NCI-H748 (cell line): Measurements from ENCODE around the gene LRRC3C.
A peak's percentile ranks its signal among the peaks of the same experiment; 100 is the strongest.
"Not testable (repeated sequence)": the region's sequence is repeated elsewhere in the genome, so short reads cannot be mapped to it uniquely, and the experiment has no call there.

ENCODE experiments used
- DNase-seq: peaks from one replicate; lab custom pipeline; 2025; ENCODE audit not compliant: unreplicated experiment; lab: John Stamatoyannopoulos, UW

LRRC3C gene, protein sequence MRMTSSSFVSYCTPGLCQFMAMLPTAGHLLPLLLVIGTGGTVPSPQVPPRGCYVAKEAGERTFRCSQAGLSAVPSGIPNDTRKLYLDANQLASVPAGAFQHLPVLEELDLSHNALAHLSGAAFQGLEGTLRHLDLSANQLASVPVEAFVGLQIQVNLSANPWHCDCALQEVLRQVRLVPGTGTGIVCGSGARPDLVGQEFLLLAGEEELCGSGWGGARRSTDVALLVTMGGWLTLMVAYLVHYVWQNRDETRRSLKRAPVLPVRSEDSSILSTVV

DNA sequence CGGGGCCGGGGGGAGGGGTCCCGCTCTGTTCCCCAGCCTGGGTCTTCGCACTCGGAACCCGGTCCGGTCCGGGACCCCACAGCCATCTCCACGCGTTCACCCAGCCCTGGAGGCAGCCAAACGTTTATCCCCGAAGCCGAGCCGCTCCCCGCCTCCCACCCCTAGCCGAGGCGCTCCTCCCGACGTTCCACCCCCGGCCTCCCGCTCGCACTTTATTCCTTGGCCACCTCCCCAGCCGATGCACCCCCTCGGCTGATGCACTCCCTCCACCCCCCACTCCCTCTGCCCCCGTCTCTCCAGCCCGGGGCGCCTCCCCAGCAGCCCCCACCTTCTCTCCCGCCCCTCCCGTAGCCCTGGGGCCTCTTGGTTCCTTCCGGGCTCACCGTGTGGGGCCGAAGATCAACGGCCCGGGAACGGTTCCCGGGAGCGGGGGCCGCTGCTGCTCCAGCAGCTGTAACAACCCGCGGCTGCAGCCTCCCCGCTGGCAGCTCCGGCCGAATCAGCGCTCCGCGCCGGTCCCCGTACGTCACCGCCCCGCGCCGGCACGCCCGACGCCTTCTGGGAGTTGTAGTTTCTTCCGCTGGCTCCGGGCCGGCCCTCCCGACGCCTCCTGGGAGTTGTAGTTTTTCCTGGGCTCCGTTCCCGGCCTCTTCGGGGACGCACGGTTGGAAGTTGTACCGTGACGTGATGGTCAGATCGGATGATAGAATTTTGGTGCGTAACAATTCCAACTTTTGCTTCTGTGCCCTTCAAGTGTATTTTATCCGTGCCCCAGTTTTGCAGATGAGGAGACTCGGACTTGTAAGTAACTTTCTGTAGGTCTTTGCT, at the start of gene LRRC3C, which contains the start of gene ORMDL3:
Gene LRRC3C (plus strand): TSS at position 632 of the 828 bp plus-strand sequence. CDS start 13,792 bp downstream, outside the sequence.
Gene ORMDL3 (minus strand): TSS at position 501 of the 828 bp plus-strand sequence. CDS start 3,398 bp downstream, outside the sequence.
- peak; percentile 91 for DNase-seq

DNA sequence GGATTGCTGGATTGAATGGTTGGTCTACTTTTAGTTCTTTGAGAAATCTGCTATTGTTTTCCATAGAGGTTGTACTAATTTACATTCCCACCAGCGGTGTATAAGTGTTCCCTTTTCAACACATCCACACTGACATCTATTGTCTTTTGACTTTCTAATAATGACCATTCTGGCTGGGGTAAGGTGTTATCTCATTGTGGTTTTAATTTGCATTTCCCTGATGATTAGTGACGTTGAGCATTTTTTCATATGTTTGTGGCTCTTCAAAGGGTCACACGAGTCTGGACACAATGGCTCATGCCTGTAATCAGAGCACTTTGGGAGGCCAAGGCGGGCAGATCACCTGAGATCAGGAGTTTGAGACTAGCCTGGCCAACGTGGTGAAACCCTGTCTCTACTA, 41.4 kb upstream of the LRRC3C start:
- not testable (repeated sequence) for DNase-seq

DNA sequence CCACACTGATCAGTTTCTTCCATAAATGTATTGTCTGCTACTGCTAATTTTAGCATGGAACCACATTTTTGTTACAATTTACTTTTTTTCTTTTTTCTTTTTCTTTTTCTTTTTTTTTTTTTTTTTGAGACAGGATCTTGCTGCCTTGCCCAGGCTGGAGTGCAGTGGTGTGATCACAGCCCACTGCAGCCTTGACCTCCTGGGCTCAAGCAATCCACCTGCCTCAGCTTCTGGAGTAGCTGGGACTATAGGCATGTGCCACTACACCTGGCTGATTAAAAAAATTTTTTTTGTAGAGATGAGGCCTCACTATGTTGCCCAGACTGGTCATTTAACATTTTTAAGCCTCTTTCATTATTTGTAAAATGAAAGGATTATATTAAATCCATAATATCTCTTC, 40.5 kb upstream of the LRRC3C start:
- no peak for DNase-seq

DNA sequence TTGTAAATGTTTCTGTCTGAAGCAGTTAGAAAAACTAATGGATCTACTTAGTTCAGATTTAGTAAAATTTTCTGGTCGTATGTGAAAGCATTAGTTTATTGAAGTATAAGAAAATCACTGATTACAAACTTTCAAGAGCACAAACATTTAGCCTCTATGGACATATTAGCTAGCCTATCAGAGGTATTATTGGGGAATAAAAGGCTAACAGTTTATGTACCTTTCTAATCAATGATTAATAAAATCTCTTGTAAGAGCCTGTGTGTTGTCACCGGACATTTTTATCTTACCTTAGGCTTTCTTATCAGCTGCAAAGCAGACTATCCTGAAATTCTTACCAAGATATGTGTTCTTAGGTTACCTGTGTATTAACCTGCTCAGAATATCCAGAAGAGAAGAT, 38.3 kb upstream of the LRRC3C start:
- no peak for DNase-seq

DNA sequence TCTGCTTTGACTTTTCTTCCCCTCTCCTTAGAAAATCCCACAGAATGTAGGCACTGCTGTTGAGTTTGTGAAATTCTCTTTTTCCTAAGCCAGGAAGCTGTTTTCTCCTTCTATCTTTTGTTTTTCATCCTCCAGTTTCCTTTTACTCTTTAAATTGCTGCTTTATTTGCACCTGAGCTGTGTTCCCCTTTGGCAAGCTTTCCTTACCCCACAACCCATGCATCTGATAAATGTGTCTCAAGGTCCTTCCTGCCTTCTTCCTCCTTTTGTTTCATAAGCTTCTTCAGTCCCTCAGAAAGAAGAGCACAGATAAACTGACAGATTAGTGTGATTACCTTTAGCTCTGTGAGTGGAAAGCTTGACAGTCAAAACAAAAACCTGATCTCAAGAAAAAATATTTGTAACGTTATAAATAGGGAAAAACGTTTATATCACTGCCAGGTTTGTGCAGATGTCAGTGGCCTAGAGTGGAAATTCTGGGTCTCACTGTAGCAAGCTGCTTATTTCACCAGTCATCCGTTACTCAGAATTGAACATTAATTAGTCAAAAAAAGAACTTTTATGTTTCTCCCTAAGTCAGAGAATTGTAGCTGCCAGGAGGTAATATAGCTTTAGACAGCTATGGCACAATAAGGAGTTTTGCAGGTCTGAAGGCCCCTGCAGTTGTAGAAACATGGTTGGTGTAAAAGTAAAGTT, 32.7 kb upstream of the LRRC3C start:
- no peak for DNase-seq

DNA sequence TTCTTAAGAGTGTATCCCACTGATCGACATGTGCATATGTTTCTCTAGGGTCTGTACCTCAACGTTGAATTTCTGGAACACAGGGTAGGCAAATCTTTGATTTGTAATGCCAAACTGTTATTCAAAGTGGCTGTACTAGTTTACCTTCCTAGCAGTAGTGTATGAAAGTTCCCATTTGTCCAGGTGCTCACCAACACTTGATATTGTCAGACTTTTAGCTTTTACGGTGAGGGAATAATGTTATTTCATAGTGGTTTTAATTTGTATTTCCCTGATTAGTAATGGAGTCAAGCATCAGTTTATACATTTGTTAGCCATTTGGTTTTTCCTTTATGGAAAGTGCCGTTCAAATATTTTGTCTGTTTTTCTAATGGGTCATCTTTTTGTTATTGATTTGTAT, 29.4 kb upstream of the LRRC3C start:
- no peak for DNase-seq

DNA sequence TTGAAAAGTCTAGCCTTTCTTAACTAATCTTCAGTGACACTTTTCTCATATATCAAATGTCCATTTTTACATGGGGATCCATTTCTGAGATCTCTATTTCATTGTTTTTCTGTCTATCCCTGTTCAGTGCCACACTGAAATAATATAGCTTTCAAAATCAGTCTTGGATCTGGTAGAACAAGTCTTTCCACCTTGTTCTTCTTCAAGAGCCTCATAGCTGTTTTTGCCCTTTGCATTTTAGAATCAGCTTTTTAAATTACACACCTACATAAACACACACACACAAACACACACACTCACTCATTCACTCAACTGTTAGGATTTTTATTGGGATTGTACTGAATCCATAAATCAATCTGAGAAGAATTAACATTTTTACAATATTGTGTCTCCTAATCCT, 28.3 kb upstream of the LRRC3C start:
- DNase-seq, result no peak

DNA sequence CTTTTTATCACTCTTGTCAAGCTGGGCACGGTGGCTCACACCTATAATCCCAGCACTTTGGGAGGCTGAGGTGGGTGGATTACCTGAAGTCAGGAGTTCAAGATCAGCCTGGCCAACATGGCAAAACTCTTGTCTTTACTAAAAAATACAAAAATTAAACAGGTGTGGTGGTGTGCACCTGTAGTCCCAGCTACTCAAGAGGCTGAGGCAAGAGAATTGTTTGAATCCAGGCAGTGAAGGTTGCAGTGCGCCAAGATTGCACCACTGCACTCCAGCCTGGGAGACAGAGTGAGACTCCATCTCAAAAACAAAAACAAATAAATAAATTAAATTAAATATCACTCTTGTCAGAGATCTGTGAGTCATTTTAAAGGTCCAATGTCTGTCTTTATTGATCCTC, 25.5 kb upstream of the LRRC3C start:
- not testable (repeated sequence) for DNase-seq

DNA sequence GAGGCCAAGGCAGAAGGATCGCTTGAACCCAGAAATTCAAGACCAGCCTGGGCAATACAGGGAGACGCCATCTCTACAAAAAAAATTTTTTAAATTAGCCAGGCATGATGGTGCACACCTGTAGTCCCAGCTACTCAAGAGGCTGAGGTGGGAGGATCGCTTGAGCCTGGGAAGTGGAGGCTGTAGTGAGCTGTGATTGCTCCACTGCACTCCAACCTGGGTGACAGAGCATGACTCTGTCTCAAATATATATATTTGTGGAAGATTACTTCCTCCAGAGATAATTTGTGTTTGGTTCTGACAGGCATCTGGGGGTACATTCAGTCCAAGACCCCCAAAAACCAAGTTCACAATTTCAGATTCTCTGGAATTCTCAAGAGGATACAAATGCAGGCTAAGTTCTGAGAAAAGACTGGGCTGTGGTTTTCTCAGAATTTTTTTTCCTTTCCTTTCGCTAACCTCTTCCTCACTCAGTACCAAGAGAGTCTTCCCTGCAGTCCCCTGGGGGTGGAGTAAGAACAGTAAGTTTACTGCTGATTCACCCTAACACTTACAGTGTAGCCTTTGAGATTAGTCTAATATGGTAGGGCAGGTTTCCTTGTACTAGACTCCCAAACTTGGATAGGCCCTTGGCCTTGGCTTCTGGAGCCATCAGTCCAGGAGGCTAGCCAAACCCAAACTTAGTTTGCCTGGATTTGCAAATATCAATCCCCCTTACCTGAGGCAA, 24.2 kb upstream of the LRRC3C start:
- no peak for DNase-seq

DNA sequence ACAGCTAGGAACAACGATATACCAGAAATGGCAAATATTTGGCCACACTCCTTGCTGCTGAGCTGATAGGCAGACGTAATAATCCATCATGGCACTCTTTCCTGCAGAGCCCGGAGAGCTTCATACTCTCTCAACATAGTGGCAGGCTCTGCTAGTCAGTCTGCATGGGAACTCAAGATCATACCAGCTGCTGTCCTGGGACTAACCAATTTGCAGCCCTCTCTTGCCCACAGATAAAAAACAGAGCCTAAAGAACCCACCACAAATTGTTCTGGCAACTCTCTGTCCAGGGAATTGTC, 22.6 kb upstream of the LRRC3C start:
- no peak for DNase-seq

DNA sequence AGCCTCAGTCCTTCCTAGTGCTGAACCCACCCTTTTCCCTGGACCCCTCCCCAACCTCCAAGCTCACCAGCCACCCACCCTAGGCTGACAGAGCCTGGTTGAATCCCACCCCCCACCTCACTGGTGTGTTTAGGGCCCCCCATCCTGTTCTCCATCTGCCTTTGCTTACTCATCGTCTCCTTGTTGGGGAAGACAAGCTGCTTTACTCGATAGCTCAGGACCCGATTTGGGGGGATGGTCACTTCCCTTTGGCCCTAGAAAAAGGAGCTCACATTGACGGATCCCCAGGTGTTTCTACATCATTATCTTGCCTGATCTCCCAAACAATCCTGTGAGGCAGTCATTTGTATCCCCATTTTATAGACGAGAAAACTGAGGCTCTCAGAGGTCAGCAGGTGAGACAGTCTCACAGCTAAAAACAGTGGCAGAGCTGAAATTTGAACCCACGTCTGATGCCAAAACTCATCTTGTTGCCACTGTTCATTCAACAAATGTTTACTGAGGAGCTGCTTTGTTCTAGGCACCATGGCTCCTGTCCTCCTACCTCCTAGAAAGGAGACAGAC, 18.7 kb upstream of the LRRC3C start:
- DNase-seq, result no peak

DNA sequence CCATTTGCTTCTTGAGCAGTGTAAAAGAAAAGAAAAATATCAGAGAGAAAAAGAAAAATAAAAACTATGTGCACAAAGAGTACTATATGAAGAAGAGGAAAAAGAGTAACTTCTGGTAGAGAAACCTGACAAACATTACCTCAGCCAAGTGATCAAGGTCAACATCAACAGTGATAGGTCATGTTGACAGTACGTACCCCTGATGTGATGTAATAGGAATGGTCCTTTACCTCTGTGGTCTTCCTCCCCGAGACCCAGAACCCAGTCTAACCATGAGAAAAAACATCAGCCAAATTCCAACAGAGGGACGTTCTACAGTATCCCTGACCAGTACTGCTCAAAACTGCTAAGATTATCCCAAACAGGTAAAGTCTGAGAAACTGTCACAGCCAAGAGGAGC, 13.5 kb upstream of the LRRC3C start:
- DNase-seq, result no peak

DNA sequence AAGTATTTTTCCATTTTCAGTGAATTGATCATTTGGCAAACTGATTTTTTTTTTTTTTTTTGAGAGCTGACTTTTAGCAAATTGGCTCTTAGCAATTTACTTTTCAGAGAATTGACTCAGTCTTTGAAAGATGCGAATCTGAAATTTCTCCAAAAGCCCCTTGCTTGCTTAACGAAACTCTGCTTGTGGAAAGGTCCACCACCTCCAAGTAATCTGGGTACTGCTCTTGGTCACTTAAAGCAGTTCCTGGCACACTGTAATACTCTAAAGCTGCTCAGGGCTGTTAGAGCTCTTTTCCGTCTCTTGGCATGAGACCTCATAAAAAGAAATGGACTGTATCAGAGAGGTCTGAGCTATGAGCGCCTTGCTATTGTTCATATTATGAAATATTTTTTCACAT, 12.0 kb upstream of the LRRC3C start:
- no peak for DNase-seq

DNA sequence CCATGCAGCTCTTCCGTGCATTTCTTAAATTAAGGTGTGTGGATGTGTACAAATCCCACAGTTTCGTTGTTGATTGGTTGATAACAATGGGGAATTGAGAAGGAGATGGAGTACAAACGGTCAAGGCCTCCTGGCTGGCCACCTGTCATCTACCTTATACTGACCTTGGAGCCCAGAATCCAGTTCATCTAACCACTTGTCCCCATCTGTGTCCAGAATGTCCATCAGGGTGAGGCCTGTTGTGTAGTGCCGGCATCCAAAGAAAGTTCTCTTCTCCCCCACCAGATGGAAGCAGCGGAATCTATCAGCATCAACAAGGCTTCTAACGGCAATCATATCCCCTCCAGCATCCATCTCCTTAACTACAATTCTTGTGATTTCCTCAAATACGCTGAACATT, 10.6 kb upstream of the LRRC3C start:
- DNase-seq, result no peak

DNA sequence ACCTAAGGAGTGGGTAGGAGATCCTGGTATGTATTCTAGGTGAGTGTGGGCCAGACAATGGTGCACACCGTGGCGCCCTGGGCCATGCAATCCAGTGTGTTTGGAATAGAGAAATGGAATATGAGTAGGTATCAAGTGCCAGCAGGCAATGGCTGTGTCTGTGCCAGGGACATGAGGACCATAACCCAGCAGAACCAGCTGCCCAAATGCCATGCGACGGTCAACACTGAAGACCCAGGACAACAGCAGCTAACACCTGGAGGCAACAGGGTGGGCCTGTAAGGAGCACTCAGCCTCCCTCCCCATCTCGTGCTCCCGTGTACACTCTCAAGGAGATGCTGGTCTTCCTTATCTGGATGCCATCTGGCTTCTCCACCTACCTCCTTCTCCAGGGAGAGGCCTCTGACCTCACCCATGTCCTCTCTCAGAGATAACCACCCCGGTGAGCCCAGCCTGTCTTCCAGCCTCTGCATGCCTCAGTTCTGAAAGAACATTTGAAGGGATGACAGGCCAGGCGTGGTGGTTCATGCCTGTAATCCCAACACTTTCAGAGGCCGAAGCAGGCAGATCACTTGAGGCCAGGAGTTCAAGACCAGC, 8.3 kb upstream of the LRRC3C start:
- no peak for DNase-seq

DNA sequence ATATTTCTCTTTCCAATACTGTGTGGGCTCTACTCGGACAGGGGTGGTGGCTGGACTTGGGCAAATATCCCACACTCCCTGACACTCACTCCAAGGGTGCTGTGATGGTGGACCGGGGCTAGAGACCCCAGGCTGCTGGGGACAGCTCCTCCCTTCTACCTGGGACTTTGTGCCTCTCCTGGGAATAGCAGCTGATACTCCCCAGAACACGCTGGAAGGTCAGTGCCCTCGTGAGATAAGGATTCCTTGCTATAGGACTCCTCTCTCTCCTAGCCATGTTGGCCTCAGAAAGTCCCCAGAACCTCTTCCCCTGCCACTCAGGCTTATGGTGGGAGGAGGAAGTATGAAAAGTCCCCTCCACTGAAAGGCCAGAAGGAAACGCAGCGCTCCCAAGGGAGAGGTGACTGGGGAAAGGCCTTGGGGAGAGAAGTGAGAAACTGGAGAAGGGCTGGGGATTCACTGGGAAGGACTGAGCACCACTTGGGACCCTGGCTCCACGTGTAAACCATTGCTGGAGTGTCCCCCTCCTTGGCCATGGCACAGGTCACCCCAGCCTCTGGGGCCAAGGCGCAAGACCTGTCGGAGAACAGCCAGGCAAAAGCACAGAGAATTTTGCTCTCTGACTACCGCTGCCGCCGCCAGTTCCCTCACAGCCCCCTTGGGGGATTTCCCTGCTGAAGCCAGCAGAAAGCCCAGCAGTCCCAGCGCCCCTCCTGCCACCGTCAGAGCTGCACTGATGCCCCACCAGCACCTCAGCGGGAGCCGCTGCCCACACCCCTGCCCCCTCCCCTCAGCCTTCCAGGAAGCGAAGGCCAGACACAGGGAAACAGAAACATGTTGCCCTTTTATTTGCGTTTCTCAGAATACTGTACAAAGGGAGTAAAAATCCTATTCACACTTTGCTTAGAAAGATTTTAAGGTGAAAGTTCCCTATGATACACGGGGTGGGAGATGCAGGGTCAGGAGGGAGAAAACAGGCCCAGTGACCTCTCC, 7.0 kb upstream of the LRRC3C start:
- no peak for DNase-seq

DNA sequence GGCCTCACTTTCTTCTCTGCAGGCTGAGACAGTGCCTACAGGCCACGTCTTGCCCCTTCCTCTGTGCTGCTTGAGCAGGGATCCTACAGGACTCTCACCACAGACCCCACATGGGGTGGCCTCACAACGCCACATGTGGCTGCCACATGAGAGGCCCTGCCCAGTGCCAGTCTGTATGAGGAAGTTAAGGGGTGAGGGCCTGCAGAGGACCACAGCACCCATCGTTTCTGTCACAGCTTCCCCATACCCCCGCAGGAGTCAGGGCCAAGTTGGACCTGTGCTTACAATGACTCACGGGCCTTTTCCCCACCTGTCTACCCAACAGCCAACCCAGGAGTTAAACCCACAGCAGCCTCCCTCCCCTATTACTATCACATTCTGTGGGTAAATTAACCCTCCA, 6.2 kb upstream of the LRRC3C start:
- no peak for DNase-seq

DNA sequence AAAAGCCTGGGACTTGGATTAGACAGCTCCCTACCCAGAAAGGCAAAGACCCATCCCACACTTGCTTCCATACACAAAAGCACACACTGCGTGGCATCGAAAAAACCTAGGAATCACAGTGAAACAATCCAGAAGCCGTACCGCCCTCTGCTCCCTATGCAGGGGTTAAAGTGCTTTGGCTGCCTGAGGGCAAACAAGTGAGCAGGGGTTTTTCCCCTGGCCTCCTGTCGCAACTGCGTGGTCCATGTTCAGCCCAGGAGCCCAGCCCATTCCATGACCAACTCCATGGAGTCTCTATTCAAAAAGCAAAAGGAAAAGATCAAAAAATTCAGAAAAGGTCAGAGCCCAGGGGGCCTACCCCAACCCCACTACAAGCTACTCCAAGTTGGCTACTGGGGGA, 5.5 kb upstream of the LRRC3C start:
- no peak for DNase-seq

DNA sequence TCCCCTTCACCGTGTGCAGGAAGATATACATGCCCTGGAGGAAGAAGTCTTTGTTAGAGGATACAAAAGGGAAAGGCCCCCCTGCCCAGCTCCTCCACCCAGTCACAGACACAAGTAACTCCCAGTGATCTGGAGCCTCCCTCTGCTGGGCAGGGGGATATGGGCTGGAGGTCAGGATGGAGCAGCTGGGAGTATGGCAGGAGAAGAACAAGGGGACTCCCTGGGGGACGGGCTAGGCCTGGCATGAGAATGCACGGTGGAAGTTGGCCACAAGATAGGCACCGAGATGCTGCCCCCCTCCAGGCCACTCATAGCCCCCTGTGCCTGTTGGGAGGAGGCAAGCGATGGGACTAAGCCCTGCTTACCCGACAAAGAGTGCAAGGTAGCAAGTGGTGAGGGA, 4.3 kb upstream of the LRRC3C start:
- DNase-seq, result no peak
